Measurements from ENCODE around the gene CHEK2.

The CHEK2 gene

DNA sequence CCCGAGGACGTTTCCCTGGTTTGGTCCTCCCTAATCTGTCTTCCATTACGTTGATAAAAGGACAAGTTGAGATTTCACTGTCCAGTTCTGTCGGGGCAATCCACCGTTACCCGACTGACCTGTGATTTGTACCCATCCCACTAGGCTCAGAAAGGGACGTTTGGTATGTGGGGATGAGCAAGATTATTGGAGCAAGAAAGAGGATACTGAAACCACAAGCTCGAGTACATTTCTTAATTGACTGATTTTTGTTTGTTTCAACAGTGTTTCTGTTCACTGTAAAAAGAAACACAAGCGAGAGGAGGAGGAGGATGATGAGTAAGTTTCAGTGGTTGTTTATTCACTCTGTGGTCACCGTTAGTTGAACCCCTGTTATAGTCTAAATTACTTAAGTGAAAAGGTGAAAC is 31.8 kb upstream of the CHEK2 start:
- Histone ChIP-seq H3K4me2 (ENCODE audit: low read length) (peak overlapping the region; percentile 75), H3K36me3 (replicated peaks; ENCODE audit: low read depth, low read length) (peaks cover 20% of the 10 kb centered on the region), H3K9me3 (ENCODE audit: insufficient read depth, low read length) (no peaks in the 10 kb centered on the region), H3K4me3 (ENCODE audit: low read length) (peak overlapping the region; percentile 80), H3K27ac (ENCODE audit: low read length) (peak overlapping the region; percentile 65), H3K27me3 (ENCODE audit: low read depth, low read length) (no peaks in the 10 kb centered on the region), H4K20me1 (ENCODE audit: insufficient read depth, low read length) (no peaks in the 10 kb centered on the region), H2AFZ (ENCODE audit: low read depth, low read length) (0 out of 2 replicates have a peak overlapping the region, but pooled peaks have one; percentile 42), H3K4me1 (ENCODE audit: low read length) (peaks cover 9% of the 10 kb centered on the region), H3K9ac (ENCODE audit: low read length) (peak overlapping the region; percentile 76), H3K79me2 (ENCODE audit: low read length) (peaks cover 58% of the 10 kb centered on the region)
- TF ChIP-seq, protein P1, sequence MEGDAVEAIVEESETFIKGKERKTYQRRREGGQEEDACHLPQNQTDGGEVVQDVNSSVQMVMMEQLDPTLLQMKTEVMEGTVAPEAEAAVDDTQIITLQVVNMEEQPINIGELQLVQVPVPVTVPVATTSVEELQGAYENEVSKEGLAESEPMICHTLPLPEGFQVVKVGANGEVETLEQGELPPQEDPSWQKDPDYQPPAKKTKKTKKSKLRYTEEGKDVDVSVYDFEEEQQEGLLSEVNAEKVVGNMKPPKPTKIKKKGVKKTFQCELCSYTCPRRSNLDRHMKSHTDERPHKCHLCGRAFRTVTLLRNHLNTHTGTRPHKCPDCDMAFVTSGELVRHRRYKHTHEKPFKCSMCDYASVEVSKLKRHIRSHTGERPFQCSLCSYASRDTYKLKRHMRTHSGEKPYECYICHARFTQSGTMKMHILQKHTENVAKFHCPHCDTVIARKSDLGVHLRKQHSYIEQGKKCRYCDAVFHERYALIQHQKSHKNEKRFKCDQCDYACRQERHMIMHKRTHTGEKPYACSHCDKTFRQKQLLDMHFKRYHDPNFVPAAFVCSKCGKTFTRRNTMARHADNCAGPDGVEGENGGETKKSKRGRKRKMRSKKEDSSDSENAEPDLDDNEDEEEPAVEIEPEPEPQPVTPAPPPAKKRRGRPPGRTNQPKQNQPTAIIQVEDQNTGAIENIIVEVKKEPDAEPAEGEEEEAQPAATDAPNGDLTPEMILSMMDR (IDR thresholded peaks at IDR 0.05; ENCODE audit: low read depth, low read length), result no peak
- no peak for TF ChIP-seq EZH2phosphoT487 (IDR thresholded peaks at IDR 0.05; ENCODE audit: low read depth)

DNA sequence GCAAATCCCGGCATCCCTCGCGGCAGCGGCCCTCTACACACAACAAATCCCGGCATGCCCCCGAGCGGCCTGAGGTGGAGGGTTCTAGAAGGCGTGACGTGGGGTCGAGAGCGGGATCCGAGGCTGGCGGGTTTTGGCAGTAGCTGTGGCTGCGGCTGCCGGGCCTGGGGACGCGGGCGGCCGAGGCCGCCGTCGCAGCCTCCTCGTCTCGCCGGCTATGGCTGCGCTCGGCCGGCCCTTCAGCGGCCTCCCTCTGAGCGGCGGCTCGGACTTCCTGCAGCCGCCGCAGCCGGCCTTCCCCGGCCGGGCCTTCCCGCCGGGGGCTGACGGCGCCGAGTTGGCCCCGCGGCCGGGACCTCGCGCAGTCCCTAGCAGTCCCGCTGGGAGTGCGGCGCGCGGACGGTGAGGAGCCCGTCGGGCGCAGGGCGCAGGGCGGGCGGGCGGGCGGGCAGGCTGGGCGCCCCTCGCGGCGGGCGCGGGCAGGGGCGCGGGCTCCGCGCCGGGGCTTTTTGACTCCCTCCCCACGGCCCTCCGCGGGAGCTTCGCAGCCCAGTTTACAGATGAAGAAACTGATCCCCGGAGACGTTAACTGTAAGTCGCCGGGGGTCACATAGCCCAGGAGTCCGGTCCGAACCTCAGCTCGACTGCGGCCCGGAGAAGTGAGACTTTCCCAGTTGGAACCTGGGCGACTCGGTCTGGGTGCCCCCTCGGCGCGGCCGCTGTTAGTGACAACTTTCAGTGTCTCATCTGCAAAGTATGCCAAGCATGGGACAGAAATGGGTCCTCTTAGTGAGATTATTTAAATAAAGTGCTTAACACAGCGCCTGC is 31.2 kb upstream of the CHEK2 start, which contains the start of gene CCDC117:
Gene CCDC117 (plus strand): TSS at position 63 of the 828 bp plus-strand sequence. CDS start 155 bp downstream, at position 218.
- H3K9ac ChIP-seq (ENCODE audit: low read length), result peak within 1 kb of the TSS; percentile 76
- H3K36me3 ChIP-seq (replicated peaks; ENCODE audit: low read depth, low read length), result peaks cover 17% of the 10 kb centered on the region
- peak within 1 kb of the TSS; percentile 75 for H3K4me2 ChIP-seq (ENCODE audit: low read length)
- H3K79me2 ChIP-seq (ENCODE audit: low read length), result peaks cover 53% of the 10 kb centered on the region
- H3K9me3 ChIP-seq (ENCODE audit: insufficient read depth, low read length), result no peaks in the 10 kb centered on the region
- peak within 1 kb of the TSS; percentile 80 for H3K4me3 ChIP-seq (ENCODE audit: low read length)
- peaks cover 9% of the 10 kb centered on the region for H3K4me1 ChIP-seq (ENCODE audit: low read length)
- H3K27ac ChIP-seq (ENCODE audit: low read length), result peak within 1 kb of the TSS; percentile 65
- H2AFZ ChIP-seq (ENCODE audit: low read depth, low read length), result peak within 1 kb of the TSS; percentile 97
- TF ChIP-seq EZH2phosphoT487 (IDR thresholded peaks at IDR 0.05; ENCODE audit: low read depth), result no peak
- TF ChIP-seq, protein P1 (IDR thresholded peaks at IDR 0.05; ENCODE audit: low read depth, low read length), result no peak; the same call in 1 of the 2 replicates
- no peaks in the 10 kb centered on the region for H3K27me3 ChIP-seq (ENCODE audit: low read depth, low read length)
- no peaks in the 10 kb centered on the region for H4K20me1 ChIP-seq (ENCODE audit: insufficient read depth, low read length)

DNA sequence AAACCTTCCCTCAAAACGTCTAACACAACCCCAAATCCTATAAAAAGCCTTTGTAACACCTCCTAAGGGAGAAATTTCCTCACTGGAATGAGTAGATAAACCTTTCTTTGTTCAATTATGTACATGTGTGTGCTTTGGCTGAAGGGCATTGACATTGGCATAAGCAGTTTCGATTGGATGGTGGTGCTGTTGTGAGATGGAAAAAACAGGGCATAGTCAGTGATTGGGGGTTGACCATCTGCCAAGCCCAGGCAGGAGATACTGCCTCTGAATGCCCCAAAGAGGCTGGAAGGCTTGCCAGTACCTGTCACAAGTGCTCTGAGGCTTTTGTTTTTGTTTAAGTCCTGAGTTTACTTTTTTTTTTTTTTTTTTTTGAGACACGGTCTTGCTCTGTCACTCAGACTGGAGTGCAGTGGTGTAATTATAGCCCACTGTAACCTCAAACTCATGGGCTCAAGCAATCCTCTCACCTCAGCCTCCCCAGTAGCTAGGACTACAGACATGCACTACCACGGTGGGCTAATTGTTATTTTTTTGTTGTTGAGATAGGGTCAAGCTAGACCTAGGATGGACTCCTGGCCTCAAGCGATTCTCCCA is 29.7 kb upstream of the CHEK2 start:
- TF ChIP-seq, protein P1 (IDR thresholded peaks at IDR 0.05; ENCODE audit: low read depth, low read length), result no peak
- no peak for TF ChIP-seq EZH2phosphoT487 (IDR thresholded peaks at IDR 0.05; ENCODE audit: low read depth)
- no peaks in the 10 kb centered on the region for H4K20me1 ChIP-seq (ENCODE audit: insufficient read depth, low read length)
- H3K36me3 ChIP-seq (replicated peaks; ENCODE audit: low read depth, low read length), result peaks cover 13% of the 10 kb centered on the region
- no peak overlapping the region for H3K4me3 ChIP-seq (ENCODE audit: low read length)
- H2AFZ ChIP-seq (ENCODE audit: low read depth, low read length), result no peak overlapping the region
- H3K27me3 ChIP-seq (ENCODE audit: low read depth, low read length), result no peaks in the 10 kb centered on the region
- H3K9me3 ChIP-seq (ENCODE audit: insufficient read depth, low read length), result no peaks in the 10 kb centered on the region
- no peak overlapping the region for H3K4me2 ChIP-seq (ENCODE audit: low read length)
- H3K4me1 ChIP-seq (ENCODE audit: low read length), result peaks cover 9% of the 10 kb centered on the region
- H3K9ac ChIP-seq (ENCODE audit: low read length), result no peak overlapping the region
- H3K79me2 ChIP-seq (ENCODE audit: low read length), result peaks cover 37% of the 10 kb centered on the region
- no peak overlapping the region for H3K27ac ChIP-seq (ENCODE audit: low read length)

DNA sequence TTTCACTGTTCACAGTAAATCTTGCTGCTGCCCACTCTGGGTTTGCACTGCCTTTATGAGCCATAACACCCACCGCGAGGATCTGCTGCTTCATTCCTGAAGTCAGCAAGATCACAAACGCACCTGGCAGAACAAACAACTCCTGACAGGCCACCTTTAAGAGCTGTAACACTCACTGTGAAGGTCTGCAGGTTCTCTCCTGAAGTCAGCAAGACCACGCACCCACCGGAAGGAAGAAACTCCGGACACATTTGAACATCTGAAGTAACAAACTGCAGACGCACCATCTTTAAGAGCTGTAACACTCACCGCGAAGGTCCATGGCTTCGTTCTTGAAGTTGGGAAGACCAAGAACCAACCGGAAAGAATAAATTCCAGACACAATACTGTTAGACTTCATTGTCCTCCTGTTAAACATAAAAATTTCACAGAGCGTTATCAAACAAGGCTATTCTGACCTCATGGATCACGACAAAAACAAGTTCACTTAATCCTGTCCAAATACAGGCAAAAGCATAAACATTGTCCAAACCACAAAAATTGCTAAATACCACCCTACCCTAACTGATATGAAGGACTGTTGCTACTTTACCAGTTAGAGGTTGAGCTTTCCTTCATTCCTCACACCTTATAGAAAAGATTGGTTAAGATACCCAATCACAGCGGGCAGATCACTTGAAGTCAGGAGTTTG is 27.9 kb upstream of the CHEK2 start:
- peaks cover 3% of the 10 kb centered on the region for H3K36me3 ChIP-seq (replicated peaks; ENCODE audit: low read depth, low read length)
- H3K4me3 ChIP-seq (ENCODE audit: low read length), result no peak overlapping the region
- no peaks in the 10 kb centered on the region for H3K27me3 ChIP-seq (ENCODE audit: low read depth, low read length)
- no peak overlapping the region for H3K27ac ChIP-seq (ENCODE audit: low read length)
- peaks cover 20% of the 10 kb centered on the region for H3K79me2 ChIP-seq (ENCODE audit: low read length)
- peaks cover 9% of the 10 kb centered on the region for H3K4me1 ChIP-seq (ENCODE audit: low read length)
- no peaks in the 10 kb centered on the region for H4K20me1 ChIP-seq (ENCODE audit: insufficient read depth, low read length)
- no peak overlapping the region for H2AFZ ChIP-seq (ENCODE audit: low read depth, low read length)
- H3K9ac ChIP-seq (ENCODE audit: low read length), result no peak overlapping the region
- no peaks in the 10 kb centered on the region for H3K9me3 ChIP-seq (ENCODE audit: insufficient read depth, low read length)
- H3K4me2 ChIP-seq (ENCODE audit: low read length), result no peak overlapping the region
- TF ChIP-seq, protein P1 (IDR thresholded peaks at IDR 0.05; ENCODE audit: low read depth, low read length), result no peak
- no peak for TF ChIP-seq EZH2phosphoT487 (IDR thresholded peaks at IDR 0.05; ENCODE audit: low read depth)
